Vagina (tissue), 2 donors: Measurements from ENCODE around the gene TSGA10IP.

Experiments used
- CTCF ChIP-seq, 3 experiments: fragments of 450-650 bp in 2 of 3; fragments of 200-600 bp in 1 of 3; sonication (generic) in 1 of 3; IDR thresholded peaks; one replicate each; pipeline ENCODE4 v1.5.1; 2017 to 2019; ENCODE audit warnings: antibody characterized with exemption in 3 of 3, mild to moderate bottlenecking in 2 of 3, moderate library complexity in 2 of 3
- POLR2A ChIP-seq, 2 donors: fragments of 450-650 bp; IDR thresholded peaks; one replicate each; pipeline ENCODE4 v1.6.1; 2017; ENCODE audit warnings: antibody characterized with exemption in 2 of 2, mild to moderate bottlenecking in 2 of 2, moderate library complexity in 2 of 2
- POLR2AphosphoS5 ChIP-seq, 2 donors: sonication (generic); formaldehyde crosslinking; IDR thresholded peaks; one replicate each; pipeline ENCODE4 v1.9.0; 2017; ENCODE audit warnings: antibody characterized with exemption in 2 of 2, mild to moderate bottlenecking in 2 of 2, low read depth in 1 of 2; ENCODE audit not compliant: insufficient read depth in 1 of 2

GRCh38 chr11:66002648-66003225 lies 57.5 kb downstream of the TSGA10IP start:
- no peak for TF ChIP-seq POLR2AphosphoS5 (IDR thresholded peaks at IDR 0.05; ENCODE audit: insufficient read depth in 1 of 2, low read depth in 1 of 2)
- peak in 1 of 3 experiments; percentile 18 for TF ChIP-seq CTCF (IDR thresholded peaks at IDR 0.05)
- TF ChIP-seq POLR2A (IDR thresholded peaks at IDR 0.05): no peak
